GM23248 (cell line): Measurements from ENCODE around the gene AGBL5.

Experiments used
- EZH2 ChIP-seq: fragments of 200-600 bp; sonication (generic); IDR thresholded peaks from 2 replicates; pipeline ENCODE4 v1.6.1; 2018; ENCODE audit warnings: antibody characterized with exemption, mild to moderate bottlenecking; ENCODE audit not compliant: insufficient read depth, poor library complexity, severe bottlenecking
- EZH2phosphoT487 ChIP-seq: fragments of 200-600 bp; sonication (generic); IDR thresholded peaks from 2 replicates; pipeline ENCODE4 v1.6.1; 2018; ENCODE audit warnings: antibody characterized with exemption, moderate library complexity, mild to moderate bottlenecking, low read depth; ENCODE audit not compliant: insufficient read depth

DNA sequence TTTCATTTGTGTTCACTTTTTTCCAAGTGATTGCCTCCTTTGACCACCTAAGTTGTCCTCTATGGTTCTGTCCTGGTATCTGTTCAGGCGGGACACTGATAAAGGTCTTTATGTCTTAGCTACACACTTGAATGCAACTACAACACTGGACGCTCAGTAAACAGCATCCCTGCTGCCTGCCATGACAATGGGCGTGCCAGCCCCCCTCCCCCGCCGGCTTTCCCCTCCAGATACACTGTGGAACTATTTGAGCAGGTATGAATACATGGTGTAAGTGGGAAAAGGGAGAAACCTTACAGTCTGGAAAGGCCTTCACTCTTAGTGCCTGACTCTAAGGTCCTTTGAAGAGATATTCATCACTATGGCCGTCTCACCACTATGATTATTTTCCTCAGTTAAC is 5.7 kb downstream of the AGBL5 start:
- TF ChIP-seq EZH2 (no peak), EZH2phosphoT487 (no peak)
